HG03378 (cell line): ENCODE measurements around the gene FERD3L.

Experiments used
- ATAC-seq: cut with Tn5 transposase; IDR thresholded peaks from one replicate; pipeline ENCODE4 v1.9.1; 2021; ENCODE audit warnings: mild to moderate bottlenecking, moderate library complexity; ENCODE audit not compliant: unreplicated experiment

The FERD3L gene

DNA sequence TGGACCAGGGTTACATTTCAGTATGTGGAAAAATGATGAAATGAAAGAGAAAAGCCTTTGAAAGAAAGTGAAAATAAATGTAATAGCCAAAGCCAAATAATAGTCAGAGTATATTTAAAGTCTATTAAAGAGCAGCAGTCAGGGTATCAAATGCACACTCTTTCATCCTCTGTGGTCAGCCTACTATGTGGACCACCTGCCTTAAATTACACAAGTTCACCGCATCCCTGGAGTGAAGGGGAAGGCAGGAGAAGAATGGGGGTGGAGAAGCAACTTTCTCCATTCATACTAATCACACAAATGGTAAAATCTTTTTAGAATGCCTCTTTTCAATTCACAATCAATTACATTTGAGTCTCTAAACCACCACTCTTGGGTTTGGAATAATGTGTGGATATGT, 43.7 kb downstream of the FERD3L start:
- ATAC-seq = no peak

DNA sequence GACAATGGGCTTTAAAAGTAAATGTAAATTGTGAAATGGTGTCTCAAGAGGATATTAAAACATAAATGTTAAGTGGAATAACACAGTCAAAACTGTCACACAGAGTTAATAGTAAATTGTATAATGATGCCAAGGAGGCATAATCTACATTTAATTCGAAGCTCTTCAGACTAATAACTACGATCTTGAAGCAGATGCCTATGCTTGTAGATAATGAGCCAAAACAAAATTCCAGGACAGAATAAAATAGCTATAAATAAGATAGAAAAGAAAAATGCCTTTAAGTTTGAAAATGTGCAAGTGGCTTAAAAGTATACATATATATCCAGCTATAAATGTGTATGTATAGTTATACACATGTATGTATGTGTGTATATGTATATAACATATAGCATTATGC, 45.3 kb downstream of the FERD3L start:
- no peak for ATAC-seq

DNA sequence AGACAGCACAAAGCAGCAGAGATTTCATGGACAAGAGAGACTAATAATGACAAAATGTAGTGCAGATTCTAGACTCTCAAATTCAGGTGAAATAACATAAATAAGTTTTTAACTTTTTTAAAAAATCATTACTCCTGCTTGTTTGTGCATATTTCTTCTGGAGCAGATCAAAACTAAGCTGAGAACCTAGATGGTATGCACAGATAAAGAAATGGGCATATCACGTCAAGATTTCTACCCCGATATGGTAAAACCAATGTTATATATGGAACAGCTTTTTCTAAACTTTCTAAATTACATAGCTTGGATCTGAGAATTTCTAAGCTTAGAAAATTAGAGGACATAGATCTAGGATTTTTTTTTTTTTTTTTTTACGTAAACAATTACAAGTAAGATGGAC, 46.0 kb downstream of the FERD3L start:
- ATAC-seq = no peak

DNA sequence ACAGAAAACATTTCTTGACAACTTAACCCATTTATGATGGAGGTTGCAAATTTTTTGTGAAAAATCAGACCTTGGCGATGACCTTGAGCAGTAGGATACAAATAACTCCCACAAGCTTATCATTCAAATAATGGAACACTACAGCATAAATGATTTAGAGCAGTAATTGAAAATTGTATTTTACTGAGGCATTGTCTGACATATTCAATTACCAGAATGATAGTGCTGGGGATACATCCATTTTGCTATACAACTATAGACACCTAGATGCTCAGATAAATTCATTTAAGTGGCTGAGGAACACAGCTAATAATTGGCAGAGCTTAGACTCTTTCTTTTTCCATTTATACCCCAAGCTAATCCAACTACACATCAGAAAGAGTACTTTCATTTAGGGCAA, 46.7 kb downstream of the FERD3L start:
- no peak for ATAC-seq

DNA sequence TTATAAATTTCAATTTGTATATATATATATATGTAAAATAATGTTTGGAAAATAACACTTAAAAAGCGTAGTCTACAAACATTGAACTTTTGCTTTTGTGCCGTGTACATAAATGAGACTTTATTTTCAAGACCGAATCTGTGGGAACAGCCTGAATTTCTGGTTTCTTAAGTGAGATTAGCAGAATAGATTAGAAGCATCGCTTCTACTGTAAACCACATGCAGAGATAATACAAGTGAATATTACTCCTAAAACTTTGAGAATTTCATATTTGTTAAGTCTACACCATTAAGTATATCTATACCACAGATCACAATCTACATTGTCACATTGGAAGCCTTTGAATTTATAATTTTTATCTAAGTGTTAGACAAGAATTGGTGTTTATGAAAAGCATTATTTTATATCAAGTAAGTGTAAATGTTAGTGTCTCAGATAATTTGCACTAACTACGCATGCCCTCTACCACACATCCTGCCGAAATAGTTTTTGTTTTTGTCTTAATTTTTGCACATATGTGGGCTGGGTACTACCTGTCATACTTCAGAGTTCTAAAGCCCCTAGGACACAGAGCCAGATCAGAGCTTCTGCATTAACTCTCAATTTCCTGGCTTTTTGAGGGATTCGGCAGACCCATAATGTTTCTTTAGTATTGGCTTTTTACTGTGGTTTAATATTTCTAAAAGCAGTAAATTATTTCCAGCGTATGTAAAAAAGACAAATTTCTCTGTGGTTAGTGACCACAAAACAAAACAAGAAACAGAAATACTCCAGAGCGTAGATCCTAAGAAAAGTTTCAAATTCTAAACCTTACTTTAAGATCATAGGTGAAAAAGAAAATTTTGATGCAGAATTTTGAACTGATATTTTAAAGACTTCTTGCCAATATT, 47.8 kb downstream of the FERD3L start:
- ATAC-seq = no peak

DNA sequence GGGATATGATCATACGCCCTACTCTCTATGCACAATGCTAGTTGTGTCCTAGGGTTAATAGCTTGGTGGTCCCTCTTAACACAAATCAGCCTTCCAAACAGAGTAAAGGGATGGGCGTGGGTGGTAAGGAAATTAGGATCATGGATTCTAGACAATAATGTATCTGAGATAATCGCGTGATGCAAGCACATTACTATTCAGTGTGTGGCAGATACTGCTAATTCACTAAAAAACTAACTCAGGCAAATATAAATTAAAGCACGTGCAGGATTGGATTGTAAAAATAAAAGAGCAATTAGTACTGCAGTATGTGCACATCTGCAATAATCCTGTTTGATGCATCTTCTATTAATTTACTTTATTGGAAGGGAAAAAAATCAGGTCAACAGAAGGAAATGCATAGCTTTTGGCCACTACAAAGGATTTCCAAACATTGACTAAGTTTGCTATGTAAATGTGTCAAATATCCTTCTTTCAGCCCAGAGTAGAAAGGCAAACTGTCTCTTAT, 49.8 kb downstream of the FERD3L start:
- no peak for ATAC-seq
